WTC11 (cell line): ENCODE measurements around the gene AK2.

ENCODE experiments used
- CREM ChIP-seq: sonication (generic); formaldehyde crosslinking; IDR thresholded peaks from 2 replicates; pipeline ENCODE4 v1.8.1; 2022; ENCODE audit warnings: mild to moderate bottlenecking, missing genetic modification reagents, moderate library complexity
- CTCF ChIP-seq: fragments of 200-600 bp; IDR thresholded peaks from 2 replicates; pipeline ENCODE4 v1.8.0; 2022; ENCODE audit warnings: antibody characterized with exemption
- E2F4 ChIP-seq: sonication (generic); formaldehyde crosslinking; IDR thresholded peaks from 2 replicates; pipeline ENCODE4 v1.8.1; 2022; ENCODE audit warnings: low read depth, mild to moderate bottlenecking, moderate library complexity, missing genetic modification reagents, borderline replicate concordance
- GABPB1 ChIP-seq: sonication (generic); formaldehyde crosslinking; IDR thresholded peaks from 2 replicates; pipeline ENCODE4 v1.8.1; 2023; ENCODE audit warnings: mild to moderate bottlenecking, missing genetic modification reagents
- NFE2L1 ChIP-seq: sonication (generic); formaldehyde crosslinking; IDR thresholded peaks from 2 replicates; pipeline ENCODE4 v1.8.1; 2023; ENCODE audit warnings: missing genetic modification reagents
- SP1 ChIP-seq: sonication (generic); formaldehyde crosslinking; conservative IDR thresholded peaks from 2 replicates; pipeline ENCODE4 v1.8.1; 2022; ENCODE audit warnings: missing genetic modification reagents
- TEAD4 ChIP-seq: sonication (generic); formaldehyde crosslinking; IDR thresholded peaks from 2 replicates; pipeline ENCODE4 v1.8.0; 2022; ENCODE audit warnings: mild to moderate bottlenecking, missing genetic modification reagents
- USF2 ChIP-seq: sonication (generic); formaldehyde crosslinking; IDR thresholded peaks from 2 replicates; pipeline ENCODE4 v1.8.1; 2023; ENCODE audit warnings: mild to moderate bottlenecking, missing genetic modification reagents, moderate library complexity
- ZNF317 ChIP-seq: sonication (generic); formaldehyde crosslinking; IDR thresholded peaks from 2 replicates; pipeline ENCODE4 v1.8.1; 2023; ENCODE audit warnings: low read depth, mild to moderate bottlenecking, moderate library complexity, missing genetic modification reagents, borderline replicate concordance

GRCh38 chr1:33021567-33022431 is 14.9 kb downstream of the AK2 start:
- TF ChIP-seq ZNF317 (CRISPR knock-in tag) (no peak), GABPB1 (CRISPR knock-in tag) (no peak), USF2 (CRISPR knock-in tag) (no peak), TEAD4 (CRISPR knock-in tag) (no peak), CTCF (no peak), SP1 (CRISPR knock-in tag) (no peak), E2F4 (CRISPR knock-in tag) (no peak), NFE2L1 (CRISPR knock-in tag) (no peak), CREM (CRISPR knock-in tag) (no peak)
